Epithelial cell of proximal tubule (primary cell): ENCODE data around the gene AQP6. TPM values are rescaled to one million over a fixed set of nuclear protein-coding genes. Genes with fewer than 3 reads are reported as not detected.

ENCODE experiments used
- DNase-seq: peaks from one replicate; pipeline ENCODE4 v3.0.0-alpha.2; 2011; ENCODE audit warnings: low read depth
- H3K4me3 ChIP-seq: 2 replicates; pipeline ENCODE4 v1.5.1; 2011; ENCODE audit warnings: low read depth, mild to moderate bottlenecking, low read length
- CTCF ChIP-seq: conservative IDR thresholded peaks from 2 replicates; pipeline ENCODE4 v1.5.1; 2012; ENCODE audit warnings: low read depth, mild to moderate bottlenecking, low read length
- total RNA-seq: library from RNA; depleted of rRNA; stranded (reverse); fragments of >200 nt; gene quantifications from 2 replicates; pipeline ENCODE4 v1.2.3, GENCODE V29; 2015

AQP6 gene
- not detected in 2 replicates for total RNA-seq

DNA sequence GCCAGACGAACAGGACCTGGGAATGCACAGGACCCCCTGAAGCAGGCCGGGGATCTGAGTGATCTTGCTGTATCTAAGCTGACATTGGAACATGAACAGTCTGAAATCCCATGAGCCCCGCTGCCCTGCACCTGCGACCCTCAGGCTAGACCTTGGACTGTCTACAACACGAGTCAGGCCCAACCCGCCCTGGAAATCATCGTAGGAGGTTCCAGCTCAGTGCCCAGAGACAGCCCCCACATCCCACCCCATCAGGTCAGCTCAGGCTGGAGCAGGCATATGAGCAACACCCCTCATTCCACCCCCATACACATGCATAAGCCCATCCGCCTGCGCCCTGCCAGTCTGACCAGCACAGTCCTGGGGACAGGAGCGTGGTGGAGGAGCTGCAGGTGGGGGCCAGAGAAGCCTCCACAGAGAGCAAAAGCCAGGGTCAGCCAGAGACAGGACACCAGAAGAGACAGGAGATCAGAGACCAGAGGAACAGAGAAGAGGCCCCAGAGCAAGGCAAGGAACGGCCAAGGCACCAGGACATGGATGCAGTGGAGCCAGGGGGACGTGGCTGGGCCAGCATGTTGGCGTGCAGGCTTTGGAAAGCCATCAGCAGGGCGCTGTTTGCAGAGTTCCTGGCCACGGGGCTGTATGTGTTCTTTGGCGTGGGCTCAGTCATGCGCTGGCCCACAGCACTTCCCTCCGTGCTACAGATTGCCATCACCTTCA is at the start of gene AQP6:
Gene AQP6 (plus strand): TSS at position 307 of the 720 bp plus-strand sequence. CDS start 227 bp downstream, at position 534.
- no peak within 1 kb of the TSS for H3K4me3 ChIP-seq
- no peak for DNase-seq
- no peak for TF ChIP-seq CTCF

DNA sequence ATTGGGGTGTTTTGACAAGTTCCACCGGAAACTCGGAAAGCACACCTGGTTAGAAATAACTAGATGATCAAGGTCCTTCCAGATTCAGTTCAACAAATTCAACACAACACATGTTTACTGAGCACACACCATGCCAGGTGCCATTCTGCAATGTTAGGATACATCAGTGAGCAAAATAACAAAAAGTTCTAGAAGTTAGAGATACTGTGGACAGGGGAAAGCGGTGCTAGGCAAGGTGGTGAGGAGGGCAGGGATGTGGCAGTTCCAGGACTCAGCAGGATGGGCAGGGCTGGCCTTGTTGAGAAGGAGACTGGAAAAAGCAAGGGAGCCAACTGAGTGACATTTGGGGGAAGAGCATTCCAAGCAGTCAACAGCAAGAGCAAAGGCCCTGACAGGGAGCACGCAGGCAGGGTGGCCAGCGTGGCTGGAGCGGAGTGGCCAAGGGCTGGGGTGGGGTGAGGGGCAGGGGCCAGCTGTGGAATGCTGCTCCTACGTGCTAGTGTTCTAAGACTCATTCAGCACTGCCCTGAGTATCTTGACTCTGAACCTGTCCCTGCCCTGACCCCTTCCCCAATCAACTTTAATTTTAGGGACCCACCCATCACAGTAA is 49.6 kb upstream of the AQP6 start:
- no peak overlapping the region for H3K4me3 ChIP-seq
- no peak for DNase-seq
- TF ChIP-seq CTCF = no peak

DNA sequence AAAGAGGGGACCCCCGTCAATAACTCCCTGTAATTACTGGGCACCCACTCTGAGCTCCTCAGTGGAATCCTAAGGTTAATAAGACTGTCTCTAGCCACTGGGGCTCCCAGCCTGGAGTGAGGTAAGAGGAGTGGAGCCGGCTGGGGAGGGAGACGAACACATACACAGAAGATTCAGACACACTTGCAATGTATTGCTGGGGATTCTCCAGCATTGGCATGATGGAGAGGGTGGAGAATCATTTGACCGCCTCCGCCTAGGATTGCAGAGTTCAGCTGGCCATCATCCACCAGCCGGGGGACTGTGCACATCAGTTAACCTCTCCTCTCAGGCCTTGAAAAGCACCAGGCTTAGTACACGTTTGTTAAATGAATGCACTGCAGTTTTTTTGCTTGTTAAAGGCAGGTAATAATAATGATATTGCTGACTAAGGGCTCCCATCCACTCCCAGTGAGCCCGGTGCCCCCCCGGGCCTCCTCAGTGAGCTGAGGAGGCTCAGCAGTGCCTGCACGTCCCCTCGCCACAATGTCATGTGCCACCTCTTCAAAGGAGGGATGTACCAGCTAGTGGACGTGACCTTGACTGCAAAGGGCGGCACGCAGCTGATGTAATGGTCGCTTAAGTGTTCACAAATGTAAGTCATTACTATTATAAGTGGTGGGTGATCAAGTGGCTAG is 48.7 kb upstream of the AQP6 start:
- no peak for DNase-seq
- no peak overlapping the region for H3K4me3 ChIP-seq
- no peak for TF ChIP-seq CTCF

DNA sequence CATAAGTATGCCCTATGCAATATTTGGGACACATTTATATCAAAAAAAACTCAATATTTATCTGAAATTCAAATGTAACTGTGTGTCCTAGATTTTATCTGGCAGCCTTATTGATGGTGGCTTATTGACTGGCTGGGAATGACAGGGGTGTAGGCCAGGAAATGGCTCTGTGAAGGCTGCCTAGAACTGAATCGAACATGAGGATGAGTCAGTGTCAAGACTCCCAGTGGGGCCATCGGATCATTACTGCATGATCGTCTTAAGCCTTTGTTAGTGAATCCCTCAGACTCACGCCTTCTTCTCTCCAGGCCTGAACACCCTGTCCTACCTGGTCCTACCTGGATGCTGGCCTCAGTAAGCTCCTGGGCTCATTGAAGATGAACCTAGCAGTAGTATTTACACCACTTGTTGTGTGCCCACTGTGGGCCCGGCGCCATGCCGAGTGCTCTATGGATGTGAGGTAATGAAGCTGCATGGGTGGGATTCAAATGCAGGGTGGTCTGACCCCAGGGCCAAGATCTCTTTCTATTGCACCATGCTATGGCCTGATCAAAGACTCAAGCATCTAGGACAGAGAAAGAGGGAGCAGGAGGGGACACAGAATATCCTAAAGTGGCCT is 48.0 kb upstream of the AQP6 start:
- TF ChIP-seq CTCF = no peak
- H3K4me3 ChIP-seq = no peak overlapping the region
- no peak for DNase-seq

DNA sequence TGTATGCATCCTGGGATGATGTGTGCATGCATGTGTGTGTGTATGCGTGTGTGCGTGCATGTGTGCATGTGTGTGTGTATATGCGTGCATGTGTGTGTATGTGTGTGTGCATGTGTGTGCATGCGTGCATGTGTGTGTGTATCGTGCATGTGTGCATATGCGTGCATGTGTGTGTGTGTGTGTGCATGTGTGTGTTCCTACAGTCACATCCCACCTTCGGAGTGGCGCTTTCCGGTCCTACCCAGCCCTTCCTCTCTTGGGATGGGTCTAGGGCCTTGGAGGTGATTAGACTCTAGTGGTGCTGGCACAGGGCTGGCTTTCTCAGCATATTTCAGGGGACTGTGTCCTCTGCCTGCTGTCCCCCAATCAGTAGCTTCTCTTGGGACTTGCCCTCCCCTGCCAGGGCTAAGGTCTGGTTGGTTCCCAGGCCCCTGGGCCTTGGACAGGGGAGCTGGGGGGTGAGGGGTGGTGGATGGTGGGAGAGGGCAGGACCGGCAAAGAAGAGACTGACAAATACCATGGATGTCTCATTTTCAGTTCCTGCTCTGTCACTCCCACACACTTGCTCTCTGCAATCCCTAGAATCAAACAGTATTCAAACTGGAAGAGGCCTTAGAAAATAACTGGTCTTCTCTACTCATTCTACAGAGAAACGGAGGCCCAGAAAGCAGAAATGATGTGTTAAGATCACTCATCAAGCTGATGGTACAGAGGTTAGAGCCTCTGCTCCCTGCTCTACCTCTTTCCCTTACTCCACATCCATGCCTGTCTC is 47.1 kb upstream of the AQP6 start:
- TF ChIP-seq CTCF = no peak
- no peak overlapping the region for H3K4me3 ChIP-seq
- DNase-seq = no peak

DNA sequence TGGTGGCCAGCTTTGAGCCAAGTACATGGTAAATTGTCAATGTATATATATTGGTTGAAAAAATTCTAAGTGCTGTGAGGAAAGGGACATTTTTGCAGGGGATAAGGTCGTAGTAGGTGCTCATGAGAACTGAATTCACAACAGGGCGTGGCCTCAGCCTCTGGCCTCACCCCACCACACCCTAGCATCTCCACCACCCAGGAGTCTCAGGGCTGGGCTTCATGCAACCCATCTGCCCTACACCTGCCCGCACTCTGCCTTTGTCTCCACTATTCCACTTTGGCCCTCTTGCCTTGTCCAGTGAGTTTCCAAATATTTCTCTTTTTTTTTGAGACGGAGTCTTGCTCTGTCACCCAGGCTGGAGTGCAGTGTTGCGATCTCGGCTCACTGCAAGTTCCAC is 44.3 kb upstream of the AQP6 start:
- H3K4me3 ChIP-seq = no peak overlapping the region
- no peak for DNase-seq
- no peak for TF ChIP-seq CTCF
